ENCODE measurements around the gene HNRNPLL.

GRCh38 chr2:38591152-38591551, 11.6 kb downstream of the HNRNPLL start:
- no peak for TF ChIP-seq ZNF274 (IDR thresholded peaks at IDR 0.05; ENCODE audit: low read depth, low read length)
- TF ChIP-seq YY1 (IDR thresholded peaks at IDR 0.05; ENCODE audit: insufficient read depth, insufficient read length) = no peak
